Activated B cell treated with CpG ODN at 0.5 μM for 24 hours (primary cell): ENCODE measurements around the gene FLNB. TPM values are rescaled to one million over a fixed set of nuclear protein-coding genes. Genes with fewer than 3 reads are reported as not detected.

Experiments used
- ATAC-seq: fragments of 200-7000 bp; cut with Tn5 transposase; one replicate; pipeline ENCODE4 v1.10.0; 2021; ENCODE audit warnings: low read depth, mild to moderate bottlenecking, moderate library complexity
- CTCF ChIA-PET: fragments of 350-600 bp; sonication (Branson Sonifier 250); formaldehyde crosslinking; loops from one replicate; lab custom pipeline; 2021; ENCODE audit warnings: antibody characterized with exemption; lab: Charles Lee
- POLR2A ChIA-PET: fragments of 350-600 bp; sonication (Branson Sonifier 250); formaldehyde crosslinking; loops from one replicate; lab custom pipeline; 2021; ENCODE audit warnings: antibody characterized with exemption; lab: Charles Lee
- DNase-seq: peaks from one replicate; pipeline ENCODE4 v3.0.0; 2022
- H3K27ac Mint-ChIP-seq: one replicate; pipeline ENCODE4 v1.8.0; 2020; ENCODE audit warnings: mixed read lengths
- H3K27me3 Mint-ChIP-seq: one replicate; pipeline ENCODE4 v1.8.0; 2021; ENCODE audit warnings: mixed read lengths
- H3K36me3 Mint-ChIP-seq: one replicate; pipeline ENCODE4 v1.8.0; 2021; ENCODE audit warnings: low read depth, mixed read lengths
- H3K4me1 Mint-ChIP-seq: one replicate; pipeline ENCODE4 v1.8.0; 2021; ENCODE audit warnings: mixed read lengths
- H3K4me3 Mint-ChIP-seq: one replicate; pipeline ENCODE4 v1.8.0; 2020; ENCODE audit warnings: mild to moderate bottlenecking, mixed read lengths
- H3K9me3 Mint-ChIP-seq: one replicate; pipeline ENCODE4 v1.8.0; 2020; ENCODE audit warnings: mixed read lengths
- intact Hi-C: fragments of 100-400 bp; cut with micrococcal nuclease; formaldehyde crosslinking; loops from one replicate; pipeline ENCODE4 v1.15.1; 2024
- total RNA-seq: library from RNA; stranded (reverse); gene quantifications from 2 replicates; pipeline ENCODE4 v1.2.3, GENCODE V29; 2022
- TF ChIP-seq, protein P1 (sequence below): fragments of 200-600 bp; IDR thresholded peaks from one replicate; pipeline ENCODE4 v1.8.0; 2022; ENCODE audit warnings: antibody characterized with exemption, mild to moderate bottlenecking

FLNB gene
- total RNA-seq, 1 donor from 2014 or later = 16.7 TPM

DNA sequence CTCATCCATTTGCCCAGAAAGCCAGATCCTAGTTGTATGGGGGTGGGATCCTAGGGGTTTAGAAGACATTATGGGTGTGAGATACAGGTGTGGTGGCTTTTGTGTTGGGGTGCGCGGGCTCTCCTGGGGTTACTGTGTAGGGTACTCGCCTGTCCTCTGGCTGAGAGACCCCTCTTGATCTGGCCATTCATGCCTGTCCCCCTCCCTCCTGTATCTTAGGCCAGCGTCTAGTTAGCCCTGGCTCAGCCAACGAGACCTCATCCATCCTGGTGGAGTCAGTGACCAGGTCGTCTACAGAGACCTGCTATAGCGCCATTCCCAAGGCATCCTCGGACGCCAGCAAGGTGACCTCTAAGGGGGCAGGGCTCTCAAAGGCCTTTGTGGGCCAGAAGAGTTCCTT, 161.1 kb downstream of the FLNB start:
- H3K9me3 Mint-ChIP-seq = no peaks in the 10 kb centered on the region
- intact Hi-C loops = no loop called here
- DNase-seq (no peak), ATAC-seq (no peak)
- ChIA-PET POLR2A (no interaction called here), CTCF (no interaction called here)
- no peak overlapping the region for H3K4me3 Mint-ChIP-seq
- H3K27ac Mint-ChIP-seq = no peak overlapping the region
- H3K27me3 Mint-ChIP-seq = no peaks in the 10 kb centered on the region
- TF ChIP-seq, protein P1, sequence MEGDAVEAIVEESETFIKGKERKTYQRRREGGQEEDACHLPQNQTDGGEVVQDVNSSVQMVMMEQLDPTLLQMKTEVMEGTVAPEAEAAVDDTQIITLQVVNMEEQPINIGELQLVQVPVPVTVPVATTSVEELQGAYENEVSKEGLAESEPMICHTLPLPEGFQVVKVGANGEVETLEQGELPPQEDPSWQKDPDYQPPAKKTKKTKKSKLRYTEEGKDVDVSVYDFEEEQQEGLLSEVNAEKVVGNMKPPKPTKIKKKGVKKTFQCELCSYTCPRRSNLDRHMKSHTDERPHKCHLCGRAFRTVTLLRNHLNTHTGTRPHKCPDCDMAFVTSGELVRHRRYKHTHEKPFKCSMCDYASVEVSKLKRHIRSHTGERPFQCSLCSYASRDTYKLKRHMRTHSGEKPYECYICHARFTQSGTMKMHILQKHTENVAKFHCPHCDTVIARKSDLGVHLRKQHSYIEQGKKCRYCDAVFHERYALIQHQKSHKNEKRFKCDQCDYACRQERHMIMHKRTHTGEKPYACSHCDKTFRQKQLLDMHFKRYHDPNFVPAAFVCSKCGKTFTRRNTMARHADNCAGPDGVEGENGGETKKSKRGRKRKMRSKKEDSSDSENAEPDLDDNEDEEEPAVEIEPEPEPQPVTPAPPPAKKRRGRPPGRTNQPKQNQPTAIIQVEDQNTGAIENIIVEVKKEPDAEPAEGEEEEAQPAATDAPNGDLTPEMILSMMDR = no peak
- H3K4me1 Mint-ChIP-seq = no peaks in the 10 kb centered on the region
- H3K36me3 Mint-ChIP-seq = peaks cover 19% of the 10 kb centered on the region

DNA sequence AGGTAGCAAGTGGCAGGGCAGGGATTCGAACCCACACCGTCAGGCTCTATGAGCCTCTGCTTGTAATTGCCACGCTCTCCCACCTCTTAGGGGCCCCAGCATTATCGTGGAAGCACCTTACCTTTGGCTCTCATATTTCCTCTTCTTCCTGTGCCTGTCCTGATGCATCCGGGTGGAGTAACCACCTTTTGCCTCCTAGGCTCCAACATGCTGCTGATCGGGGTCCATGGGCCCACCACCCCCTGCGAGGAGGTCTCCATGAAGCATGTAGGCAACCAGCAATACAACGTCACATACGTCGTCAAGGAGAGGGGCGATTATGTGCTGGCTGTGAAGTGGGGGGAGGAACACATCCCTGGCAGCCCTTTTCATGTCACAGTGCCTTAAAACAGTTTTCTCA, 162.2 kb downstream of the FLNB start:
- Mint-ChIP-seq H3K27me3 (no peaks in the 10 kb centered on the region), H3K4me3 (no peak overlapping the region), H3K27ac (no peak overlapping the region), H3K9me3 (no peaks in the 10 kb centered on the region), H3K36me3 (peaks cover 15% of the 10 kb centered on the region), H3K4me1 (no peaks in the 10 kb centered on the region)
- TF ChIP-seq, protein P1 = no peak
- ATAC-seq (no peak), DNase-seq (no peak)
- CTCF ChIA-PET = no interaction called here
- POLR2A ChIA-PET = no interaction called here
- intact Hi-C loops = loop anchor here (5.0 to 10.0 kb wide), 3 partner anchors 306 to 996 kb away; no protein-coding TSS in a partner anchor

DNA sequence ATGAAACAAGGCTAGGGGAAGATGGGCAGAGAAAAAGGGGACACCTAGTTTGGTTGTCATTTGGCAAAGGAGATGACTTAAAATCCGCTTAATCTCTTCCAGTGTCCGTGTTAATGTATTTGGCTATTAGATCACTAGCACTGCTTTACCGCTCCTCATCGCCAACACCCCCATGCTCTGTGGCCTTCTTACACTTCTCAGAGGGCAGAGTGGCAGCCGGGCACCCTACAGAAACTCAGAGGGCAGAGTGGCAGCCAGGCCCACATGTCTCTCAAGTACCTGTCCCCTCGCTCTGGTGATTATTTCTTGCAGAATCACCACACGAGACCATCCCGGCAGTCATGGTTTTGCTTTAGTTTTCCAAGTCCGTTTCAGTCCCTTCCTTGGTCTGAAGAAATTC, 162.9 kb downstream of the FLNB start:
- CTCF ChIA-PET = no interaction called here
- POLR2A ChIA-PET = no interaction called here
- no peaks in the 10 kb centered on the region for H3K4me1 Mint-ChIP-seq
- ATAC-seq (no peak), DNase-seq (no peak)
- intact Hi-C loops = loop anchor here (5.0 to 10.0 kb wide), 3 partner anchors 306 to 996 kb away; no protein-coding TSS in a partner anchor
- H3K4me3 Mint-ChIP-seq = no peak overlapping the region
- TF ChIP-seq, protein P1 = no peak
- H3K27ac Mint-ChIP-seq = no peak overlapping the region
- H3K27me3 Mint-ChIP-seq = no peaks in the 10 kb centered on the region
- H3K36me3 Mint-ChIP-seq = peaks cover 12% of the 10 kb centered on the region
- no peaks in the 10 kb centered on the region for H3K9me3 Mint-ChIP-seq

DNA sequence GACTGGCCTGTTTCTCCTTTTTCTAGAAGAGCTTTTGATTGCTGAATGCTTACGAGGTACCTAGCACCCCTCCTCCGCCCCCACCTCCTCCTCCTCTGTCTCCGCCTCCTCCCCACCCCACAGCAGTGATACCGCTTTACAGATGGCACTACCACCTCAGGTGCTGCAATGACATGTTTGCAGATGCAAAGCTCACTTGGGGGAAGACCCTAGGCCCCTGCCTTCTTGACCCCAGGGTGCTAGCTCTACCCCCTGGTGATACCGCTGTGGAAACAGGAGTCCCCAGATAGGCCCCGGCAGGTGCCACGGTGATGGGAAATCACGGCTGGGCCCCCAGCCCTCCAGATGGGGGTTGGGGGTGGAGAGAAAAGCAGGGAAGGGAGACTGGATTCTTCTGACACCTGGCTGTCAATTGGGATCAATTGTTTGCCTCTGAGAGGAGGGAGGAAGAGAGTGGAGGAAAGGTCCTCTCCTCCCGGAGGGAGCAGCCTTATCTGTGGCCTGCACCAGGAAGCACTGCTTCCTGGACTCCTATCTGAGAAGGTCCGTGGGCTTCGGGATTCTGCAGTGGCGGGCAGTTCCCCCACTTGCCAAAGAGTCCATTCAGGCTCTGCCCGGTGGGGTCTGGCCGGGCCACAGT, 164.9 kb downstream of the FLNB start:
- CTCF ChIA-PET = interaction anchor here (1.1 kb wide), 1 partner anchor 165 kb away, joined by 6 read pairs; the partner anchor contains the start of gene FLNB
- no peaks in the 10 kb centered on the region for H3K9me3 Mint-ChIP-seq
- ATAC-seq (no peak), DNase-seq (no peak)
- peaks cover 5% of the 10 kb centered on the region for H3K4me1 Mint-ChIP-seq
- H3K27me3 Mint-ChIP-seq = no peaks in the 10 kb centered on the region
- H3K27ac Mint-ChIP-seq = no peak overlapping the region
- no peak overlapping the region for H3K4me3 Mint-ChIP-seq
- intact Hi-C loops = loop anchor here (5.0 to 10.0 kb wide), 3 partner anchors 308 to 998 kb away; no protein-coding TSS in a partner anchor
- TF ChIP-seq, protein P1 = no peak
- POLR2A ChIA-PET = no interaction called here
- peaks cover 12% of the 10 kb centered on the region for H3K36me3 Mint-ChIP-seq

DNA sequence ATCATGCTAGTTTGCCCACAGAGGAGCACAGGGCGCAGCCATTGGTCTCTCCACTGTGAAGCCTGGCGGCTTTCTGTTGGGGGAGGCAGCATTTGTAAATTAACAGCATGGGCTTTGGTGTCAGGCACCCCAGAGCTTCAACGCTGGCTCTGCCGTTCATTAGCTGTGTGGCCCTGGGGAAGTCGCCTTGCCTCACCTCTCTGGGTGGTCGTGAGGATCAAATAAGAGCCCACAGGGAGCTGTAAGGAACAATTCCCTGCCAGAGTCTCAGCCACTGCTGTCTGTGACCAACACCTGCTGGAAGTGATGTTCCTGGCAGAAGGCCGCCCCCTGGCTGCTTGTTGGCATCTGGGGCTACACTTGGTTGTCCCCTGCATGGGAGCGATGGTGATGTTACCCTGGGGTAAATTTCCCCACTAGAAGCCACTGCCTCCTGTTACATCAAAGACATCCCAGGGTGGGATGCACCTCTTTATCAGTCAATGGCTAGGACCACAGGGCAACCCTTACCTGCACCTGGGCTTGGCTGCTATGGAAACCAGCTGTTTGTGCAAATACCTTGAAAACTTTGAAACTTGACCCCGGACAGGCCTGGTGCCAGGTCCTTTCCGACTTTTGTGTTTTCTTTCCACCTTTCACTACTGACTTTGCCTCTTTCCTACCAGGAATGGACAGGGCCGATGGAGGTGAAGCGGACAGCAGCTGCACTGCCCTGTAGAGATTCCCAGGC, 165.6 kb downstream of the FLNB start:
- peaks cover 12% of the 10 kb centered on the region for H3K4me1 Mint-ChIP-seq
- no peak overlapping the region for H3K4me3 Mint-ChIP-seq
- H3K9me3 Mint-ChIP-seq = no peaks in the 10 kb centered on the region
- DNase-seq = no peak
- TF ChIP-seq, protein P1 = no peak
- ChIA-PET CTCF (interaction anchor here (1.1 kb wide), 1 partner anchor 166 kb away, joined by 6 read pairs; the partner anchor contains the start of gene FLNB), POLR2A (no interaction called here)
- H3K36me3 Mint-ChIP-seq = peaks cover 10% of the 10 kb centered on the region
- no peaks in the 10 kb centered on the region for H3K27me3 Mint-ChIP-seq
- no peak overlapping the region for H3K27ac Mint-ChIP-seq
- no peak for ATAC-seq
- intact Hi-C loops = loop anchor here (5.0 to 10.0 kb wide), 3 partner anchors 309 to 999 kb away; no protein-coding TSS in a partner anchor
